ENCODE results near the gene SIK3. TPM values are rescaled to one million over a fixed set of nuclear protein-coding genes. Genes with fewer than 3 reads are reported as not detected.

SIK3 gene
- total and polyA plus RNA-seq, 4 donors = 33.8 to 61.6 (median 51.8) TPM

GRCh38 chr11:116986521-116987105 lies 111.6 kb downstream of the SIK3 start:
- Histone ChIP-seq H3K9me3 (ENCODE audit: control insufficient read depth, insufficient read depth, low read length) (no peaks in the 10 kb centered on the region), H3K36me3 (ENCODE audit: control insufficient read depth, insufficient read depth, low read length) (no peaks in the 10 kb centered on the region), H3K27ac (ENCODE audit: low read depth, low read length) (peak overlapping the region; percentile 52), H3K4me1 (ENCODE audit: control insufficient read depth, insufficient read depth, low read length) (peaks cover 14% of the 10 kb centered on the region), H3K4me3 (ENCODE audit: low read depth, low read length) (no peak overlapping the region), H3K27me3 (ENCODE audit: control insufficient read depth, insufficient read depth, low read length) (no peaks in the 10 kb centered on the region)
- DNase-seq (ENCODE audit: low read depth in 4 of 6, low spot score in 6 of 6) = no peak
- WGBS (ENCODE audit: insufficient coverage) = 100% methylated on average over 1 of the region's 2 CpGs

- DNase-seq (ENCODE audit: low read depth in 4 of 6, low spot score in 6 of 6) = no peak
- H3K9me3 ChIP-seq (ENCODE audit: control insufficient read depth, insufficient read depth, low read length) = no peaks in the 10 kb centered on the region
- no peaks in the 10 kb centered on the region for H3K27me3 ChIP-seq (ENCODE audit: control insufficient read depth, insufficient read depth, low read length)
- 100% methylated on average over 1 of the region's 6 CpGs for WGBS (ENCODE audit: insufficient coverage)
- no peak overlapping the region for H3K4me3 ChIP-seq (ENCODE audit: low read depth, low read length)
- H3K36me3 ChIP-seq (ENCODE audit: control insufficient read depth, insufficient read depth, low read length) = peaks cover 3% of the 10 kb centered on the region
- peak overlapping the region; percentile 91 for H3K27ac ChIP-seq (ENCODE audit: low read depth, low read length)
- peaks cover 9% of the 10 kb centered on the region for H3K4me1 ChIP-seq (ENCODE audit: control insufficient read depth, insufficient read depth, low read length)
These were observed 113.6 kb downstream of the SIK3 start for GRCh38 chr11:116984589-116984988.

GRCh38 chr11:116984186-116984585 lies 114.0 kb downstream of the SIK3 start:
- peaks cover 3% of the 10 kb centered on the region for H3K36me3 ChIP-seq (ENCODE audit: control insufficient read depth, insufficient read depth, low read length)
- no peak overlapping the region for H3K4me3 ChIP-seq (ENCODE audit: low read depth, low read length)
- WGBS (ENCODE audit: insufficient coverage) = 86% methylated on average over 3 of the region's 4 CpGs
- no peaks in the 10 kb centered on the region for H3K9me3 ChIP-seq (ENCODE audit: control insufficient read depth, insufficient read depth, low read length)
- DNase-seq (ENCODE audit: low read depth in 4 of 6, low spot score in 6 of 6) = no peak
- no peaks in the 10 kb centered on the region for H3K27me3 ChIP-seq (ENCODE audit: control insufficient read depth, insufficient read depth, low read length)
- peaks cover 9% of the 10 kb centered on the region for H3K4me1 ChIP-seq (ENCODE audit: control insufficient read depth, insufficient read depth, low read length)
- H3K27ac ChIP-seq (ENCODE audit: low read depth, low read length) = peak overlapping the region; percentile 91

- Histone ChIP-seq H3K9me3 (ENCODE audit: control insufficient read depth, insufficient read depth, low read length) (no peaks in the 10 kb centered on the region), H3K27ac (ENCODE audit: low read depth, low read length) (no peak overlapping the region), H3K36me3 (ENCODE audit: control insufficient read depth, insufficient read depth, low read length) (peaks cover 3% of the 10 kb centered on the region), H3K4me1 (ENCODE audit: control insufficient read depth, insufficient read depth, low read length) (peaks cover 3% of the 10 kb centered on the region), H3K27me3 (ENCODE audit: control insufficient read depth, insufficient read depth, low read length) (no peaks in the 10 kb centered on the region), H3K4me3 (ENCODE audit: low read depth, low read length) (no peak overlapping the region)
- WGBS (ENCODE audit: insufficient coverage) = 83% methylated on average over 1 of the region's 4 CpGs
- DNase-seq (ENCODE audit: low read depth in 4 of 6, low spot score in 6 of 6) = no peak
These were observed 116.9 kb downstream of the SIK3 start for GRCh38 chr11:116981266-116981885.

GRCh38 chr11:116980136-116980793 lies 118.0 kb downstream of the SIK3 start:
- H3K27ac ChIP-seq (ENCODE audit: low read depth, low read length) = no peak overlapping the region
- H3K4me1 ChIP-seq (ENCODE audit: control insufficient read depth, insufficient read depth, low read length) = peaks cover 3% of the 10 kb centered on the region
- H3K27me3 ChIP-seq (ENCODE audit: control insufficient read depth, insufficient read depth, low read length) = no peaks in the 10 kb centered on the region
- H3K4me3 ChIP-seq (ENCODE audit: low read depth, low read length) = no peak overlapping the region
- H3K36me3 ChIP-seq (ENCODE audit: control insufficient read depth, insufficient read depth, low read length) = peaks cover 3% of the 10 kb centered on the region
- no peak for DNase-seq (ENCODE audit: low read depth in 4 of 6, low spot score in 6 of 6)
- 80% methylated on average over 1 of the region's 7 CpGs for WGBS (ENCODE audit: insufficient coverage)
- H3K9me3 ChIP-seq (ENCODE audit: control insufficient read depth, insufficient read depth, low read length) = no peaks in the 10 kb centered on the region

GRCh38 chr11:116976941-116977570 lies 121.2 kb downstream of the SIK3 start:
- H3K4me3 ChIP-seq (ENCODE audit: low read depth, low read length) = no peak overlapping the region
- DNase-seq (ENCODE audit: low read depth in 4 of 6, low spot score in 6 of 6) = peak in 1 of 6 donors; percentile 27
- WGBS (ENCODE audit: insufficient coverage) = 81% methylated on average over 3 of the region's 5 CpGs
- no peaks in the 10 kb centered on the region for H3K4me1 ChIP-seq (ENCODE audit: control insufficient read depth, insufficient read depth, low read length)
- H3K27ac ChIP-seq (ENCODE audit: low read depth, low read length) = no peak overlapping the region
- H3K9me3 ChIP-seq (ENCODE audit: control insufficient read depth, insufficient read depth, low read length) = no peaks in the 10 kb centered on the region
- H3K36me3 ChIP-seq (ENCODE audit: control insufficient read depth, insufficient read depth, low read length) = peaks cover 3% of the 10 kb centered on the region
- H3K27me3 ChIP-seq (ENCODE audit: control insufficient read depth, insufficient read depth, low read length) = no peaks in the 10 kb centered on the region

- no peak overlapping the region for H3K4me3 ChIP-seq (ENCODE audit: low read depth, low read length)
- no peak for DNase-seq (ENCODE audit: low read depth in 4 of 6, low spot score in 6 of 6)
- H3K36me3 ChIP-seq (ENCODE audit: control insufficient read depth, insufficient read depth, low read length) = peaks cover 3% of the 10 kb centered on the region
- H3K9me3 ChIP-seq (ENCODE audit: control insufficient read depth, insufficient read depth, low read length) = no peaks in the 10 kb centered on the region
- no peaks in the 10 kb centered on the region for H3K4me1 ChIP-seq (ENCODE audit: control insufficient read depth, insufficient read depth, low read length)
- H3K27ac ChIP-seq (ENCODE audit: low read depth, low read length) = no peak overlapping the region
- WGBS (ENCODE audit: insufficient coverage) = no CpG with 5 or more reads among the region's 1 CpG
- no peaks in the 10 kb centered on the region for H3K27me3 ChIP-seq (ENCODE audit: control insufficient read depth, insufficient read depth, low read length)
These were observed 122.6 kb downstream of the SIK3 start for GRCh38 chr11:116975661-116976060.

- Histone ChIP-seq H3K4me1 (ENCODE audit: control insufficient read depth, insufficient read depth, low read length) (no peaks in the 10 kb centered on the region), H3K4me3 (ENCODE audit: low read depth, low read length) (no peak overlapping the region), H3K36me3 (ENCODE audit: control insufficient read depth, insufficient read depth, low read length) (no peaks in the 10 kb centered on the region), H3K9me3 (ENCODE audit: control insufficient read depth, insufficient read depth, low read length) (no peaks in the 10 kb centered on the region), H3K27ac (ENCODE audit: low read depth, low read length) (no peak overlapping the region), H3K27me3 (ENCODE audit: control insufficient read depth, insufficient read depth, low read length) (no peaks in the 10 kb centered on the region)
- DNase-seq (ENCODE audit: low read depth in 4 of 6, low spot score in 6 of 6) = no peak
These were observed 125.0 kb downstream of the SIK3 start for GRCh38 chr11:116973270-116973669.

- Histone ChIP-seq H3K27ac (ENCODE audit: low read depth, low read length) (no peak overlapping the region), H3K27me3 (ENCODE audit: control insufficient read depth, insufficient read depth, low read length) (no peaks in the 10 kb centered on the region), H3K9me3 (ENCODE audit: control insufficient read depth, insufficient read depth, low read length) (no peaks in the 10 kb centered on the region), H3K36me3 (ENCODE audit: control insufficient read depth, insufficient read depth, low read length) (no peaks in the 10 kb centered on the region), H3K4me1 (ENCODE audit: control insufficient read depth, insufficient read depth, low read length) (no peaks in the 10 kb centered on the region), H3K4me3 (ENCODE audit: low read depth, low read length) (no peak overlapping the region)
- 54% methylated on average over 2 of the region's 4 CpGs for WGBS (ENCODE audit: insufficient coverage)
- DNase-seq (ENCODE audit: low read depth in 4 of 6, low spot score in 6 of 6) = no peak
These were observed 125.5 kb downstream of the SIK3 start for GRCh38 chr11:116972691-116973090.
